ENCODE measurements around the gene ZNF74.
"Not testable (repeated sequence)": the region's sequence is repeated elsewhere in the genome, so short reads cannot be mapped to it uniquely, and the experiment has no call there.

Gene ZNF74

GRCh38 chr22:20389288-20389687, 4.7 kb upstream of the ZNF74 start:
- no peaks in the 10 kb centered on the region for H3K79me2 ChIP-seq
- no peak overlapping the region for H2AFZ ChIP-seq
- no peak overlapping the region for H3K4me3 ChIP-seq (ENCODE audit: low read depth, low read length)
- TF ChIP-seq CTCF (IDR thresholded peaks at IDR 0.05) = no peak
- no peak overlapping the region for H3K27ac ChIP-seq
- H3K9ac ChIP-seq = no peak overlapping the region
- H3K4me1 ChIP-seq = no peaks in the 10 kb centered on the region
- no peaks in the 10 kb centered on the region for H3K27me3 ChIP-seq (ENCODE audit: control insufficient read depth, insufficient read depth, low read length)
- H3K9me3 ChIP-seq (ENCODE audit: control insufficient read depth, low read length) = no peaks in the 10 kb centered on the region
- no peak overlapping the region for H3K4me2 ChIP-seq (ENCODE audit: low read length)
- no peaks in the 10 kb centered on the region for H3K36me3 ChIP-seq (ENCODE audit: control insufficient read depth, insufficient read depth, low read length)

- Histone ChIP-seq H3K36me3 (ENCODE audit: control insufficient read depth, insufficient read depth, low read length) (no peaks in the 10 kb centered on the region), H2AFZ (no peak overlapping the region), H3K4me2 (ENCODE audit: low read length) (no peak overlapping the region), H3K9ac (no peak overlapping the region), H3K27me3 (ENCODE audit: control insufficient read depth, insufficient read depth, low read length) (no peaks in the 10 kb centered on the region), H3K4me1 (no peaks in the 10 kb centered on the region), H3K9me3 (ENCODE audit: control insufficient read depth, low read length) (no peaks in the 10 kb centered on the region), H3K79me2 (no peaks in the 10 kb centered on the region), H3K27ac (no peak overlapping the region), H3K4me3 (ENCODE audit: low read depth, low read length) (no peak overlapping the region)
- no peak for TF ChIP-seq CTCF (IDR thresholded peaks at IDR 0.05)
Measured at GRCh38 chr22:20390394-20390907, 3.5 kb upstream of the ZNF74 start.

- Histone ChIP-seq H3K27me3 (ENCODE audit: control insufficient read depth, insufficient read depth, low read length) (no peaks in the 10 kb centered on the region), H3K36me3 (ENCODE audit: control insufficient read depth, insufficient read depth, low read length) (no peaks in the 10 kb centered on the region), H3K9ac (no peak overlapping the region), H3K79me2 (no peaks in the 10 kb centered on the region), H3K27ac (no peak overlapping the region), H3K4me3 (ENCODE audit: low read depth, low read length) (no peak overlapping the region), H3K9me3 (ENCODE audit: control insufficient read depth, low read length) (no peaks in the 10 kb centered on the region), H2AFZ (no peak overlapping the region), H3K4me1 (no peaks in the 10 kb centered on the region), H3K4me2 (ENCODE audit: low read length) (no peak overlapping the region)
- TF ChIP-seq CTCF (IDR thresholded peaks at IDR 0.05) = no peak
Measured at GRCh38 chr22:20391222-20391621, 2.7 kb upstream of the ZNF74 start.

GRCh38 chr22:20392365-20392881, 1.5 kb upstream of the ZNF74 start:
- not testable (repeated sequence) for H3K4me2 ChIP-seq (ENCODE audit: low read length); H3K4me1 ChIP-seq; H3K9me3 ChIP-seq (ENCODE audit: control insufficient read depth, low read length); H3K9ac ChIP-seq; H3K79me2 ChIP-seq; H3K36me3 ChIP-seq (ENCODE audit: control insufficient read depth, insufficient read depth, low read length); H3K4me3 ChIP-seq (ENCODE audit: low read depth, low read length); H3K27ac ChIP-seq; H2AFZ ChIP-seq; H3K27me3 ChIP-seq (ENCODE audit: control insufficient read depth, insufficient read depth, low read length)

- Histone ChIP-seq H3K4me1 (no peaks in the 10 kb centered on the region), H3K4me2 (ENCODE audit: low read length) (peak overlapping the region; percentile 97), H3K27ac (peak overlapping the region; percentile 49)
Measured at GRCh38 chr22:20392983-20393704, 807 bp upstream of the ZNF74 start.

More at GRCh38 chr22:20392983-20393704, 807 bp upstream of the ZNF74 start:
- H3K9ac ChIP-seq = no peak overlapping the region
- H3K36me3 ChIP-seq (ENCODE audit: control insufficient read depth, insufficient read depth, low read length) = no peaks in the 10 kb centered on the region
- no peaks in the 10 kb centered on the region for H3K79me2 ChIP-seq
- H3K27me3 ChIP-seq (ENCODE audit: control insufficient read depth, insufficient read depth, low read length) = no peaks in the 10 kb centered on the region
- H2AFZ ChIP-seq = peak overlapping the region; percentile 78
- H3K4me3 ChIP-seq (ENCODE audit: low read depth, low read length) = peak overlapping the region; percentile 77
- TF ChIP-seq CTCF (IDR thresholded peaks at IDR 0.05) = no peak
- no peaks in the 10 kb centered on the region for H3K9me3 ChIP-seq (ENCODE audit: control insufficient read depth, low read length)

Measured in parathyroid adenoma (tissue), 2 donors.